Spinal cord (tissue), 10 donors: ENCODE measurements around the gene SERPINE3. TPM values are rescaled to one million over a fixed set of nuclear protein-coding genes. Genes with fewer than 3 reads are reported as not detected.

Source experiments
- DNase-seq, 6 donors: peaks; one replicate each; pipeline versions ENCODE4 v3.0.0 to v3.0.0-alpha.2; 2013 to 2015; ENCODE audit warnings: low spot score in 6 of 6, low read depth in 4 of 6
- H3K27ac ChIP-seq: one replicate; pipeline ENCODE4 v1.5.1; 2013; ENCODE audit warnings: low read depth, low read length, control low read depth
- H3K27me3 ChIP-seq: one replicate; pipeline ENCODE4 v1.6.1; 2013; ENCODE audit warnings: low read length; ENCODE audit not compliant: control insufficient read depth, insufficient read depth
- H3K36me3 ChIP-seq: one replicate; pipeline ENCODE4 v1.6.1; 2013; ENCODE audit warnings: low read length; ENCODE audit not compliant: control insufficient read depth, insufficient read depth
- H3K4me1 ChIP-seq: one replicate; pipeline ENCODE4 v1.6.1; 2013; ENCODE audit warnings: low read length; ENCODE audit not compliant: control insufficient read depth, insufficient read depth
- H3K4me3 ChIP-seq: one replicate; pipeline ENCODE4 v1.5.1; 2013; ENCODE audit warnings: low read depth, low read length, control low read depth
- H3K9me3 ChIP-seq: one replicate; pipeline ENCODE4 v1.6.1; 2013; ENCODE audit warnings: low read length; ENCODE audit not compliant: control insufficient read depth, insufficient read depth
- WGBS: methylation state at CpG from one replicate; pipeline ENCODE4 v1.1.5; 2013; ENCODE audit warnings: missing lambda C conversion rate; ENCODE audit not compliant: insufficient coverage; 5-methylcytosine and 5-hydroxymethylcytosine counted together
- long read RNA-seq, 4 donors: transcript quantifications; one replicate each; lab custom pipeline, GENCODE V29; 2026
- polyA plus RNA-seq, 2 donors: library from polyadenylated mRNA; unstranded; fragments of 120-200 nt; gene quantifications; one replicate each; pipeline ENCODE4 v1.2.1, GENCODE V29; 2013; ENCODE audit not compliant: insufficient read length in 2 of 2
- total RNA-seq, 2 donors: library from RNA; depleted of rRNA in 1 of 2; stranded (reverse); fragments of 120-200 nt in 1 of 2; fragments of >200 nt in 1 of 2; gene quantifications; one replicate each; pipeline versions ENCODE4 v1.2.3 to v1.2.4, GENCODE V29; 2013 to 2014
- donor health status: healthy.

SERPINE3 gene
- total RNA-seq (not detected), polyA plus RNA-seq (under 1 TPM; 0.32 to 0.89 TPM)
- long read RNA-seq, donor 1, result 0 reads
- long read RNA-seq, donor 2, result 0 reads
- long read RNA-seq, donor 3, result 0 reads
- long read RNA-seq, donor 4, result 0 reads

GRCh38 chr13:51339354-51339753 lies at the start of gene SERPINE3:
Gene SERPINE3, plus strand, starts transcription at chr13:51339691. Its CDS starts 1,401 bp downstream, at chr13:51341092.
- H3K9me3 ChIP-seq, result no peaks in the 10 kb centered on the region
- H3K36me3 ChIP-seq, result no peaks in the 10 kb centered on the region
- DNase-seq, result no peak
- 73% methylated on average over 11 of the region's 11 CpGs for WGBS
- no peak within 1 kb of the TSS for H3K27ac ChIP-seq
- H3K4me1 ChIP-seq, result peaks cover 5% of the 10 kb centered on the region
- H3K27me3 ChIP-seq, result no peaks in the 10 kb centered on the region
- no peak within 1 kb of the TSS for H3K4me3 ChIP-seq

GRCh38 chr13:51291341-51291740 lies 48.1 kb upstream of the SERPINE3 start:
- no peak overlapping the region for H3K27ac ChIP-seq
- no peaks in the 10 kb centered on the region for H3K27me3 ChIP-seq
- H3K36me3 ChIP-seq, result no peaks in the 10 kb centered on the region
- WGBS, result 84% methylated on average over 4 of the region's 5 CpGs
- no peak overlapping the region for H3K4me3 ChIP-seq
- H3K4me1 ChIP-seq, result peaks cover 7% of the 10 kb centered on the region
- DNase-seq, result no peak
- H3K9me3 ChIP-seq, result no peaks in the 10 kb centered on the region

- Histone ChIP-seq H3K27ac (no peak overlapping the region), H3K36me3 (no peaks in the 10 kb centered on the region), H3K9me3 (no peaks in the 10 kb centered on the region), H3K27me3 (no peaks in the 10 kb centered on the region), H3K4me1 (peaks cover 6% of the 10 kb centered on the region), H3K4me3 (no peak overlapping the region)
- peak in 1 of 6 donors; percentile 40 for DNase-seq
- no CpG with 5 or more reads among the region's 6 CpGs for WGBS
Measured at GRCh38 chr13:51292000-51292565, 47.4 kb upstream of the SERPINE3 start.

- H3K4me3 ChIP-seq, result no peak overlapping the region
- H3K4me1 ChIP-seq, result peaks cover 8% of the 10 kb centered on the region
- H3K9me3 ChIP-seq, result no peaks in the 10 kb centered on the region
- H3K36me3 ChIP-seq, result no peaks in the 10 kb centered on the region
- DNase-seq, result no peak
- WGBS, result 75% methylated on average over 1 of the region's 2 CpGs
- no peaks in the 10 kb centered on the region for H3K27me3 ChIP-seq
- no peak overlapping the region for H3K27ac ChIP-seq
Measured at GRCh38 chr13:51297556-51297955, 41.9 kb upstream of the SERPINE3 start.

GRCh38 chr13:51298812-51299211 lies 40.7 kb upstream of the SERPINE3 start:
- H3K9me3 ChIP-seq, result no peaks in the 10 kb centered on the region
- no peaks in the 10 kb centered on the region for H3K27me3 ChIP-seq
- peaks cover 6% of the 10 kb centered on the region for H3K4me1 ChIP-seq
- no peaks in the 10 kb centered on the region for H3K36me3 ChIP-seq
- no peak overlapping the region for H3K27ac ChIP-seq
- no peak overlapping the region for H3K4me3 ChIP-seq
- peak in 2 of 6 donors; percentile 38 to 86 for DNase-seq
- 90% methylated on average over 1 of the region's 1 CpG for WGBS

GRCh38 chr13:51303063-51303552 lies 36.4 kb upstream of the SERPINE3 start:
- whole genome bisulfite sequencing, result 33% methylated on average over 1 of the region's 2 CpGs
- H3K9me3 ChIP-seq, result no peaks in the 10 kb centered on the region
- no peaks in the 10 kb centered on the region for H3K27me3 ChIP-seq
- DNase-seq, result peak in 3 of 6 donors; percentile 31 to 94 (median 46)
- H3K4me3 ChIP-seq, result no peak overlapping the region
- H3K36me3 ChIP-seq, result no peaks in the 10 kb centered on the region
- H3K27ac ChIP-seq, result no peak overlapping the region
- peaks cover 6% of the 10 kb centered on the region for H3K4me1 ChIP-seq

GRCh38 chr13:51303882-51304281 lies 35.6 kb upstream of the SERPINE3 start:
- DNase-seq, result no peak
- Histone ChIP-seq H3K9me3 (no peaks in the 10 kb centered on the region), H3K27ac (no peak overlapping the region), H3K4me1 (peaks cover 6% of the 10 kb centered on the region), H3K4me3 (no peak overlapping the region), H3K27me3 (no peaks in the 10 kb centered on the region), H3K36me3 (no peaks in the 10 kb centered on the region)

- Histone ChIP-seq H3K9me3 (no peaks in the 10 kb centered on the region), H3K4me3 (no peak overlapping the region), H3K36me3 (no peaks in the 10 kb centered on the region), H3K27ac (no peak overlapping the region), H3K27me3 (no peaks in the 10 kb centered on the region), H3K4me1 (peaks cover 6% of the 10 kb centered on the region)
- no peak for DNase-seq
- WGBS, result 82% methylated on average over 2 of the region's 7 CpGs
Measured at GRCh38 chr13:51305271-51305967, 34.1 kb upstream of the SERPINE3 start.

GRCh38 chr13:51308781-51309180 lies 30.7 kb upstream of the SERPINE3 start:
- Histone ChIP-seq H3K4me1 (no peaks in the 10 kb centered on the region), H3K4me3 (no peak overlapping the region), H3K27ac (no peak overlapping the region), H3K9me3 (no peaks in the 10 kb centered on the region), H3K36me3 (no peaks in the 10 kb centered on the region), H3K27me3 (no peaks in the 10 kb centered on the region)
- WGBS, result 62% methylated on average over 4 of the region's 6 CpGs
- no peak for DNase-seq

GRCh38 chr13:51311231-51311630 lies 28.3 kb upstream of the SERPINE3 start:
- H3K9me3 ChIP-seq, result no peaks in the 10 kb centered on the region
- H3K27ac ChIP-seq, result no peak overlapping the region
- H3K4me1 ChIP-seq, result no peaks in the 10 kb centered on the region
- 60% methylated on average over 1 of the region's 2 CpGs for WGBS
- H3K4me3 ChIP-seq, result no peak overlapping the region
- H3K27me3 ChIP-seq, result no peaks in the 10 kb centered on the region
- H3K36me3 ChIP-seq, result no peaks in the 10 kb centered on the region
- DNase-seq, result peak in 1 of 6 donors; percentile 52
